NK-92 treated with Interleukin-12 subunit alpha and Interleukin-12 subunit beta, amount 100 ng/mL, for 24 hours (cell line): Measurements from ENCODE around the gene GRIA3.

Experiments
- DNase-seq: peaks from one replicate; lab custom pipeline; 2025; lab: John Stamatoyannopoulos, UW

GRIA3 gene

GRCh38 chrX:123184219-123184865 is at the start of gene GRIA3:
Gene GRIA3, plus strand, starts transcription at chrX:123184278. Its CDS starts 258 bp downstream, at chrX:123184536.
- DNase-seq, result no peak

DNA sequence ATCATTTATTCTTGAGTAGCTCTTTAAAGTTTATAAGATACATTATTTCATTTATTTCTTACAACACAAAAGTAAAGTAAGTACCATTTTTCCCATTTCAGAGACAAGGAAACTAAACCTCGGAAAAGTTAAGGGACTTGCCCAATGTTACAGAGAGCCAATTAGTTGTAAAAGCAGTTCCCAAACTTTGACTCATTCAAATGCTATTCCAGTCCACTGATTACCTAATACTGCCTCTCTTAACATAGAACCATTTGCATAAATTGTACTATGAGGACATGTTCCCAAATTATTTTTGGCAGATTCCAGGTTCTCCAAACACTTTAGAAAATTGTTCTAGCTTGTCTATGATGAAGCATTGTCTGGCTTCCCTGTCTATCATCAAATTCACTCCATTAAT is 45.6 kb upstream of the GRIA3 start:
- DNase-seq, result no peak

DNA sequence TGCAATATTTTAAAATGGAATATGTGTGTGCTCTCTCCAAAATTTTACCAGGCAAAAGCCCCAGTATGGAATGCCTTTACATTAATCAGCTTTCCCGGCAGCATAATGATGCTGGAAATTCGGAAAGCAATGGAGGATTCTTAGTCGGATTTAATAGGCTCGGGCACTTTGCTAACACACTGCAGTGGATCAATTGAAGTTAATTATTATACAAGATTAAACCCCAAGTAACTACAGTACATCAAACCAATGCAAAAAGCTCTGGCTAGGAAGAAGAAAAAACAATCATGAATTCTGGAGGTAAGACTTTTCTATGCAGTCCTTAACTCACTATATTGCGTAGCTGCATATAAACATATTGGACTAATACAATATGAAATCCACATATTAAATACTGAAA is 43.6 kb upstream of the GRIA3 start:
- no peak for DNase-seq

DNA sequence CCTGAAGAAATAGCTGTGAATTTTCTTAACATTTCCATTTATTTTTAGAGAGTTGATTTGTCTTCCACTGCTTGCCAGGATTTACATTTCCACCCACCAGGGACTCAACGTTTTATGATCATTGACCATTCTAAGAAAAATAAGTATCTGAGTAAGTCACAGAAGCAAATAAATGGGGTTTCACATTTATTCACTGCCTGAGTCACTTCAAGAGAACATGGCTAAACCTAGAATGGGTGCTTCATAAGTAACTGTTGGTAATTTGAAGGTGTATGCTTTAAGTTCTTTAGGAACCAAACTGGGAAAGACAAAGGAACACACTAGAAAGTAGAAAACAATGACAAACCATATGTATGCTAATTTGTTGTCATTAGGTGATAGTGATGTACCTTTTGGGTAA is 43.2 kb upstream of the GRIA3 start:
- no peak for DNase-seq

DNA sequence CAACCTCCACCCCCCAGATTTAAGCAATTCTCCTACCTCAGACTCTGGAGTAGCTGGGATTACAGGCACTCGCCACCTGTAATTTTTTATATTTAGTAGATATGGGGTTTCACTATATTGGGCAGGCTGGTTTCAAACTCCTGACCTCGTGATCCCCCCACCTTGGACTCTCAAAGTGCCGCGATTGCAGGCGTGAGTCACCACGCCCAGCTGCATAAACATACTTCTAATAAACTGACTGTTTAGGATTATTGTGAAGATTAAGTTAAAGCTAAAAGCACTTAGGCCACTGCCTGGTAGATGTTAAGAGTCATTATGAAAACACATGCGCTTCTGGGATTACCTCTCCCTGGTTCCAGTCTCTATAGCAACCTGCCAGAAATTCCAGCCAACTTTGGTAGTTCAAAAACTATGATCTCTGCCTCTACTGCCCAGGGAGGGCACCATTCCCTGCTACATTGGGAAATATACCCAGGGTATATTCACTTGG is 30.2 kb upstream of the GRIA3 start:
- no peak for DNase-seq

DNA sequence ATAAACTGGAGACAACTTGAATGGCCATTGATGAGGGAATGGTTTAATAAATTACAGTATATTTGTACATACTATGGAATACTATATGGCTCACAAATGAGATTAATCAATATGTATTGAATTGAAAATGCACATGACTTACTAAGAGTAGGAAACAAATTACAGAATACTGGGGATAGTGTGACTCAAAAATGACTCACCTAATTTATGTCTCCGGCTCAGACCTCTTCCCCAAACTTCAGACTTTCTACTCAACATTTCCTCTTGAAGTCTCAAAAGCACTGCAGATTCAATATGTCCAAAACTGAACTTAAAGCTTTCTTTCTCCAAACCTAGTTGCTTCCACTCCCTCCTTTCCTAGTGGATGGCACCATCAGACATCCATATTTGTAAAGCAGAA is 28.8 kb upstream of the GRIA3 start:
- DNase-seq, result no peak

GRCh38 chrX:123157586-123157985 is 26.5 kb upstream of the GRIA3 start:
- DNase-seq, result no peak

DNA sequence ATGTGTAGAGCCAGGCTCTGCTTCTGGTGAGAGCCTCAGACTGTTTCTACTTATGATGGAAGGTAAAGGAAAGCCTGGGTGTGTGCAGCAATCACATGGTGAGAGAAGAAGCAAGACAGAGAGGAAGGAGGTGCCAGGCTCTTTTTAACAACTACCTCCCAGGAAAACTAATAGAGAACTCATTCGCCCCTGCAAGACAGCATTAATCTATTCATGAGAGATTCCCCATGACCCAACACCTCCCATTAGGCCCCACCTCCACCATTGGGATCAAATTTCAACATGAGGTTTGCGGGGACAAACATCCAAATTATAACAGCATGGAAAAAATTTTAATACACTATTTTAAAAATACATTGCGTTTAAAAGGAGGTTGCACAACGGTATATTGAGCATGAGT is 24.7 kb upstream of the GRIA3 start:
- DNase-seq, result no peak

DNA sequence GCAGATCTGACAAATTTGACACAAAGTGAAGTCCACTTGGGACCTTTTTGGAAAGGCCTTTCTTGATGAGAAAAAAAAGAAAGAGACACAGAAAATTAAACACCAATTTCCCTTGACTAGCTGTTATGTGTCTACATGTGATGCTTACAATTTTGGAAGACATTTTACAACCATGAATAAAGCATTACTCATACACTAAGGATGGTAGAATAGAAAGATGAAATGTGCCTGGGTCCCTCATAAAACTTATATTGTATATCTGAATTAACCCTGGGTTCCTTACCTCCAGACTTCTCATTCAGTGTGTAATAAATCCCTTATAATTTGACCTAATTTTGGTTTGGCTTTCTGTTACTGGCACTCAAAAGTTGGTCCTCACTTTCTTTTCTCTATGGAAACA is 16.5 kb upstream of the GRIA3 start:
- no peak for DNase-seq

DNA sequence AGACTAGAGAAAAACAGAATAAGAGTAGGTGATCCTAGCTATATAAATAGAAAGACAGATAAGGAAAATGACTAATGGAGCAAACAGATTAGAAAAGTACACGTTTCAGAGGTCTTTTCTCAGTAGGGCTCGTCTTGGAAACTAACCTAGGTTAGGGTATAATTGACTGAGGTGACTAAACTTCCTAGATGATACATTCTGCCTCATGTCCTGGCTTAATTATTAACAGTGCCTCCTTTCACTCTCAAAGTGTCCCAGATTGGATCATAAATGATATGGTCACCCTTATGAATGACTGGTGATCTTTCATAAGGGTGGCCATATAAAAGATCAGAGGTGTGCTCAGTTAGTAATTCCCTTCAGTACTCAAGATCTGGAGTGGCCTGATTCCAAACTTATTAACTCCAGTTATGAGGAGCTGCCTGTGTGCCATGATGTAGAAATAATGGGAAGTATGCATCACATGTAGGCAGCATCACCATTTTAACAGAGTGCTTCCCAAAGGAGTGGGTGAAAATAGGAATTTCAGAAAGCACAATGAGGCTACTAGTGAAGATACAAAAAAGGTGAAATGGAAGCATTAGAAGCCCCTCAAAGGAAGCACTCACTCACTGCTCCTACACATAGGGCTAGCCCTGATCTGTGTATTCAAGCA is 14.7 kb upstream of the GRIA3 start:
- no peak for DNase-seq

DNA sequence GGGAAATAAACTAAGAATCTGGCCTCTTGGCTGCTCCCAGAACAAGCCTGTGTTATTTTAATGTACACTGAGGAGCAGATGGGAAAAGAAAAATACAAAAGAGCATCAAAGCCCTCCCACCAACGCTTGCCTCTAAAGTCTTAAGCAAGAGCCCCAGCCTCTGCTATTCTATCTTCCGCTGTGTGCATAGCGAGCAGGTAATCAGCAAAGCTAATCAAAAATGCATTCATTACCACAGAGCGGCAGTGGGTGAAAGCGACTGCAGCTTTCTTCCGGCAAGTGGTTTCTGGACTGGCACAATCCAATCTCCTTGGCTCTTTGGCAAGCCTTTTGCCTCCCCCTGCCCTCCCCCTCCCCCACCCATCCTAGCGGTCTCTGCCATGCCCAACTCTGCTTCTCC is 13.5 kb upstream of the GRIA3 start:
- DNase-seq, result no peak

DNA sequence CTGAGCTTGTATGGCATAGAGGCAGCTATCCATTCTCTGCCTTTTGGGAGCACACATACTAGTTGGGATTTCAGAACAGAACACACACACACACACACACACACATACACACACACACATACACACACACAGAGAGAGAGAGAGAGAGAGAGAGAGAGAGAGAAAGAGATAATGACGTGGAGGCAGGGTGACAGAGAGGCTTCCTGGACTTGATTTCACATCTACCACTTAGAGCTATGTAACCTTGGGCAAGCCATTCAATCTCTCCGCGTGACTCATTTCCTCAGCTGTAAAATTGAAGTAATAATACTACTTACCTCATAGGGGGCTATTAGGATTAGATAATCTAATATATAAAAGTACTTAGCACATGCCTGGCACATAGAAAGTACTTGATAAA is 12.3 kb upstream of the GRIA3 start:
- DNase-seq, result no peak

DNA sequence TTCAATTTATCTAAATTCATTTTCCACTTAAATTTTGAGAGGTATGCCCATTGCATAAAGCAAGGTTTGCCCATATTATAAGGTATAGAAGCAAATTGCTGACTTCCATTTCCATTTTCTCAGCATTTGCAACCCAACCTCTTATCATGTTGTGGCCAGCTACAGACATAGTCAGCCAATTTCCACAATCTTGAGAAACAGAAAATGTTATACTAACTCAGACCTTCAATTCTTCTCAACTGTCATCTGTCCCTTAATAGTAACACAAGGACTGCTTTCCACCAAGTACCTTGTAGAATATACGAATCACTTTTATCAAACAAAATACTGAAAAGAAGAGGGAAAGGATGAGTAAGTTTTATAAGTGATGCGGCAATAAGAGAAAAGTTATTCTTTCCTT is 11.2 kb upstream of the GRIA3 start:
- DNase-seq, result no peak

GRCh38 chrX:123173833-123174232 is 10.2 kb upstream of the GRIA3 start:
- DNase-seq, result no peak

DNA sequence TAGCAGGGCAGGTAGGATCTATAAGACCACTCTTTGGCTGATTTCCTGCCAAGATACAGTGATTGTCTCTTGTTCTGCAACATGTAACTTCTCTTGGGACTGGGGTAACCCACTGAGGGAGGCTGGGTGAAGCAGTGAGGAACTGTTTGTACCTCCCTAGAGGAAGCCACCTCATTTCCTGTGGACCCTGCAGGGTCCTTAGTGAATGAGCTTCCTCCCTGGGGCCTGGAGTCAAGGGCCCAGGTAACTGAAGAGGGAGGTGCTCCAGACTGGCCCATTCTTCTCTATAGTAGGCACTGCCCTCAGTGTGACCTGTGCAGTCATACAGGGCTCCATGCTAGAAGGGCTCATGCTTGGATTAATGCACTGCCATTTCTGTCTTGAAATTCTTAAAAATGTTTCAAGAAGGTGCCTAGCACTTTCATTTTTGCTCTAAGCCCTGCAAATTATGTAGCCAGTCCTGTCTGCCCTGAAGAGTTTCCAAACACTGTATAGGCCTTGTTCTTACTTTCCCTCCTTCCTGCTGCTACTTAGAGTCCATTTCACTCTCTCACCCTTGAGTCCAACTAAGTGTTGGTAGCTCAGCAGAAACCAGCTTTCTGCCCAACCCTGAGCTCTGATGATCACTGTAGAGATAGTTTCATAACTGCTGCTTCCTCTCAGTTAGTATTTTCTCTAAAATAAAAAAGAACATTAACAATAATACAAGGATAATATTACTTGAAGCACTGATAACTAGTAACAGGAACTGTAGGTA is 8.5 kb upstream of the GRIA3 start:
- no peak for DNase-seq

DNA sequence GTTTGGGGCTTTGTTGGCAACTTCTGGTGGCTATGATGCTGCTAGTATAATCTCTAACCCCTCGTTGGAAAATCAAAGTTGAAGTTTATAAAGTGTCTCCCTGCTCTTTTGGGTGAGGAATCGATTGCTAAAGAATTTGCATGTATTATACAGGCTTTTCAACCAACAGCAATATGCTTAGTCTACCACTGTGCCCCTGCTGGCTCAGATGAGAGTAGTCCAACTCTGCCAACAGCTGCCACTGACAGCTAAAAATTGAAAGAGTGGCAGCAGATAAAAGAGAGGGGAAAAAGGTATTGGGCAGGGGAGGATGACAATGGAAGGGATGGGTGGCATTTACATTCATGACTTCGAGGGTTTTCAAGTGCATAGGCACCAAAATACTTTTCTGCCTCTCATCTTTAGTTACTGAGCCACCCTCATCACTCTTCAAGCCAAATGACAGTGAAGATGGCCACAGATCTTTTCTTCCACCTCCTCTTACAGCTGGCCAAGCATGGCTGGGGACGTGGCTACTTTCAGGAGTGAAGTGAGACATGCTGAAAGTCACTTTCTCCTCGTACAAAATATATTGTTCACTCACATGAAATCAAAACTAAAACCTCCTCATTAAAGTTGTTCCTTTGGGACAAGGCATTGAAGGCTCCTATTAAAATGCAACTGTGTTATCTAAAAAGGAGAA is 2.7 kb upstream of the GRIA3 start:
- DNase-seq, result no peak

DNA sequence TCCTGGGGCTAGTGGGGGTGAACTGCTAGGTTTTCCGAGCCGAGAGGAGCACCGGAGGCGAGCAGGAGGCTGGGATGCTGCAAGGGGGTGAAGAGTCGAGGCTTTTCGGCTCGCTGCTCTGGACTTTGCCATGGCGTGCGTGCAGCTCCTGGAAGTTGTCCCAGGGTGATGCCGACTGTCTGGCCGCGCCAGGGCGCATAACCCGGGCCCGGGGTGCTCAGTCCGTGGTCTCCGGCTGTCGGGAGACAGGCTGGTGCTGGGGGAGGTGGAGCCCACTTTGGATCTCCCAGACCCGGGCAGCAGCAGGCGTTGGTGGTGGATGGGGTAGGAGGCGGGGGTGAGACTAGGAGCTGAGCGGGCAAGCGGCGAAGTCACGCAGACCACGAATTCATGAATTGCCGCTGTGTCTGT is 793 bp downstream of the GRIA3 start:
- no peak for DNase-seq

- no peak for DNase-seq
Observed at GRCh38 chrX:123185721-123186120, 1.6 kb downstream of the GRIA3 start.

DNA sequence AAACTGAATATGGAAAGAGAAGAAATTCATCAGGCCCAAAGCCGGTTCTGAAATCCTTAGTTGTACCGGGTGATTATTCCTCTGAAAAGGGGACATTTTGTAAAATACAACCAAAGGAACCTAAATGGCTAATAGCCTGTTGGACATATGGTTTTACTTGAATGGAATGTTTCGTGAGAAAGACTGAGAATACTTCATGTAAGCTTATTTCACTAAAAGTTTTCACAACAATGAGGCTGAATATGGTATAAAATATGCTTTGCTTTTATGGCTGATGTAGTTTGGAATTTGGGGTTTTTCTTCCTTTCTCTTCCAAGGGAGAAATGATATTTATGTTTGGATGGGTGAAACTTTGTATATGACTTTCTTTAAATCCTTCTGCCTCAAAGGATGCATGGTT is 2.7 kb downstream of the GRIA3 start:
- no peak for DNase-seq

GRCh38 chrX:123188081-123188480 is 4.0 kb downstream of the GRIA3 start:
- no peak for DNase-seq

DNA sequence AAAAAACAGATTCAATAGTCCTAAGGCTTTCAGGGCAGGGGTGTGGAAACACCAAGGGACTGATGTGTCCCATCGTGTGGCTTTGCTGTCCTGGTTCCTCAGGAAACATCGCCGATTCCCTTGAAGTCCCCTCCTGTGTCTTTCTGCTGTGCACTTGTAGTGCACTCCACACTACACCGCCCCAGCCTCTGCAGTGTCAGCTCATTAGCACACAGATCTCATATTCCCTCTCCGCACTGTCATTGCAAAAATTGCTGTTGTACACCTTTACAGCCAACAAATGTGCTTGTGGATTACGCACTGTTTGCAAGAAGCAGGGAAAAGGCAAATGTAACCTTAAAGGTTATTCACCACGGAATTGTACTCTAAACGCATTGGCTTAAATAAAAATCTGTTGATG is 5.3 kb downstream of the GRIA3 start:
- DNase-seq, result no peak

GRCh38 chrX:123190096-123190495 is 6.0 kb downstream of the GRIA3 start:
- DNase-seq, result no peak

- no peak for DNase-seq
Observed at GRCh38 chrX:123193101-123193500, 9.0 kb downstream of the GRIA3 start.
